GM19395 (cell line): ENCODE data around the gene NEMF.
A peak's percentile ranks its signal among the peaks of the same experiment; 100 is the strongest.
"Not testable (repeated sequence)": the region's sequence is repeated elsewhere in the genome, so short reads cannot be mapped to it uniquely, and the experiment has no call there.

Experiments used
- ATAC-seq: cut with Tn5 transposase; IDR thresholded peaks from one replicate; pipeline ENCODE4 v1.9.1; 2021; ENCODE audit warnings: mild to moderate bottlenecking, moderate library complexity; ENCODE audit not compliant: unreplicated experiment

Gene NEMF

DNA sequence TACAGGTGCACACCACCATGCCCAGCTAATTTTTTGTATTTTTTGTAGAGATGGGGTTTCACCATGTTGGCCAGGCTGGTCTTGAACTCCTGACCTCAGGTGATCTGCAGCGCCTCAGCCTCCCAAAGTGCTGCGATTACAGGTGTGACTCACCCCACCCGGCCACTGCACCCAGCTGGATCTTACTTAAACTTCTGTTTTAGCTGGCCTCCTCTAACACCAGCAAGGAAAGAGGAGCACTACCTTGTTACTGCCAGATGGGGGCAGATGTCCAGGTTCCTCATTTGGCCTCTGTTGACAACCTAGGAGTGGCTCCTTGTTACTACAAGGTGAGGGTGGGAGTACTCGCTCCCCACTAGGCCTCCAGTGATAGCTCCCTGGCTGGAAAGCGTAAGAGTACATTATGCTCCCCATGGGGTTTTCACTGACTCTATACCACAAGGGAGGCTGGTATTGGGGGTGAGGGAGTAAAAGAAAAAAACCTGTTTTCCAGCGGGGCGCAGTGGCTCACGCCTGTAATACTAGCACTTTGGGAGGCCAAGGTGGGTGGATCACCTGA lies 27.1 kb upstream of the NEMF start:
- peak; percentile 81 for ATAC-seq

DNA sequence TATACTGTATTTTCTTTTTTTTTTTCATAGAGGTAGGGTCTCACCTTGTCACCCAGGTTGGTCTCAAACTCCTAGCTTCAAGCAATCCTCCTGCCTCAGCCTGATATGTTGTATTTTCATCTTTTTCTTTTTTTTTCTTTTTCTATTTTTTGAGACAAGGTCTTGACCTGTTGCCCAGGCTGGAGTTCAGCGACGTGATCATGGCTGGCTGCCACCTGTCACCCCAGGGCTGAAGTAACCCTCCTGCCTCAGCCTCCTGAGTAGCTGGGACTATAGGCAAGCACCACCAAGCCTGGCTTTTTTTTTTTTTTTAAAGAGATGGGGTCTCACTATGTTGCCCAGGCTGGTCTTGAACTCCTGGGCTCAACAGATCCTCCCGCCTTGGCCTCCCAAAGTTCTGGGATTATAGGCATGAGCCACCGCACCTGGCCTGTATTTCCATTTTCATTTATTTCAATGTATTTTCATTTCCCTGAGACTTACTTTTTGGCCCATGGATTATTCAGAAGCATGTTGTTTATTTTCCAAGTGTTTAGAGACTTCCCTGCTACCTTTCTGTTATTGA lies 24.1 kb upstream of the NEMF start:
- no peak for ATAC-seq

DNA sequence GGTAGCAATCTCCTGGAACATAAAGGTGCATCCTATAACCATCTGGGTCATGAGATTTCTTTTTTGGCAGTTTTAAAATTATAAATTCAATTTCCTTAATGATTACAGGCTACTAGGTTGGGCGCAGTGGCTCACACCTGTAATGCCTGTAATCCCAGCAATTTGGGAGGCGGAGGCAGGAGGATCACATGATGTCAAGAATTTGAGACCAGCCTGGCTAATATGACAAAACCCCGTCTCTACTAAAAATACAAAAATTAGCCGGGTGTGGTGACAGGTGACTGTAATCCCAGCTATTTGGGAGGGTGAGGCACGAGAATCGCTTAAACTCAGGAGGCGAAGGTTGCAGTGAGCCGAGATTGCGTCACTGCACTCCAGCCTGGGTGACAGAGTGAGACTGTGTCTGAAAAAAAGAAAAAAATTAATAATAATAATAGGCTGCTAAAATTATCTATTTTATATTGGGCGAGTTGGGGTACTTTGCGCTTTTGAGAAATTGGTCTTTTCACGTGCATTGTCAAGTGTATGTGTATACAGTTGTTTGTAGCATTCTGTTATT lies 23.1 kb upstream of the NEMF start:
- no peak for ATAC-seq

DNA sequence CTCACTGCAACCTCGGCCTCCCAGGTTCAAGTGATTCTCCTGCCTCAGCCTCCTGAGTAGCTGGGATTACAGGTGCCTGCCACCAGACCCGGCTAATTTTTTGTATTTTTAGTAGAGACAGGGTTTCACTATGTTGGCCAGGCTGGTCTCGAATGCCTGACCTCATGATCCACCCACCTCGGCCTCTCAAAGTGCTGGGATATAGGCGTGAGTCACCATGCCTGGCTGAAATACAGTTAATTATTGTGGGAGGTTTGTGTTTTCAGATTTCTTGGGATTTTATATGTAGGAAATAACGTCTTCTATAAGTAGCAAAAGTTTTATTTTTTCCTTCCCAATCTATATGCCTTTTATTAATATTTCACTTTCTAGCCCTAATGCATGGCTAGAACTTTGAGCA lies 21.0 kb upstream of the NEMF start:
- not testable (repeated sequence) for ATAC-seq

DNA sequence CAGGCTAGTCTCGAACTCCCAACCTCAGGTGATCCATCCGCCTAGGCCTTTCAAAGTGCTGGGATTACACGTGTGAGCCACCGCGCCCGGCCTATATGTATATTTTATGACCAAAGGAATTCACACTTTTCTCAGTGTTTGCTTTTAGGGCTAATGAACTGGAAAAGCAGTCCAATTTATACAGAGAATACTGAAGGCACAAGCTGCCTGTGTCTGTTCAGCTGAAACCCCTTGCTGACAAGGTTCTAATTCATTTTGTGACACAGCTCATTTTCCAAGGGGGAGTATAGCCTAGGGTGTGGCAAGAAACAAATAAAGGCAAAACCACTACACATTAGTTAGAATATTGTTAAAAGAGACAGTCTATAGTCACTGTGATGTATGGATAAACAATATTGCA lies 18.3 kb upstream of the NEMF start:
- no peak for ATAC-seq

DNA sequence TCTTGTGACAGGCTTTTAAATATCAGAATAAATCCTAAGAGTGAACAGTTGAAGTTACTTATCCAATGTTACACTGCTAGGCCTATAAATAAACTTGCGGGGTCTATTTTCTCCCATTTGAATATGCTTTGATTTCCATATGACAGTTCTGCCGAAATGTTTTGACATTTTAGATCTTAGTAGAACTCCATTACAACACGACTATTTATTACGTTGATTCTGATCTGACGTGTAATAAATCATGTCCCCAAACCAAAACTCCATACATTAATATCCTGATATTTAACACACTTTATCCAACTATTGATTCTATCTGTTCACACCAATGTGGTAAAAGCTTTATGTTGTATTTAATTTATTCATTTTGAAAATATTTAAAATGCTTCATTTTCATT lies 16.1 kb upstream of the NEMF start:
- no peak for ATAC-seq

DNA sequence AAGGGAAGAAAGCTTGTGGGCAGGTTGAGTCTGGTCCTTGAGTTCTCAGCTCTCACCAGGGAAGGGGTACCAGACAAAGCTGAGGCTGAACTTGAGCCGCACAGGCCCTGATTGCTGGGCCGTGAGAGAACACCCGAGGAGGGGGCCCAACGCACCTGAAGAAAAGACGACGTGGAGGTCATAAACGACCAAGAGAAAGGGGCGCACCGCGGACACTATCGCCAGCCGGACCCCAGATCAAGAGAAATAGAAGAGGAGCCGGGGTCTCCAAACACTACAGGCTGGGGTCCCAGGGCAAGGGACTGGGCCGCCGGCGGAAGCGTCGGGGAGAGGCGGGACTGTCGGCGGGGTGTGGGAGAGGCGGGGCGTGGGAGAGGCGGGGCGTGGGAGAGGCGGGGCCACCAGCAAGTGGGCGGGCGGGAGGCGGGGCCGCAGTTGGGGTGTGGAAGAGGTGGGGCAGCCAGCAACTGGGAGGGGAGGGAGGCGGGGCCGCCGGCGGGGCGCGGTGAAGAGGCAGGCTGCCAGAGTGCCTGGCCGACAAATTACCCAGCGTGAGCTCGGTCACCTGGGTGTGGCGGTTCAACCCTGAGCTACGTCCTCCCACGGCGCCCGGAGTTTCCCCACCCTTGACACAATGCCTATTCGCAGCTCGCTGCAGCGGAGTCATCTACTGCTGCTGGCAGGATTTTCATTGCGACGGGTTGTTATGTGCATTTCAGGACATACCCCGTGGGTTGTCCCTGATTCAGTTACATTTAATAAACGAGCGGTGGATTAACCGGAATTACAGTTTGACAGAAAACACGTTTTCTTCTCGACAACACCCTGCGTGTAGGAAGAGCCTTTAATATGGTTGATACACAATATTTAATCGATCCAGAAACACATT lies 15.5 kb upstream of the NEMF start:
- peak; percentile 83 for ATAC-seq

DNA sequence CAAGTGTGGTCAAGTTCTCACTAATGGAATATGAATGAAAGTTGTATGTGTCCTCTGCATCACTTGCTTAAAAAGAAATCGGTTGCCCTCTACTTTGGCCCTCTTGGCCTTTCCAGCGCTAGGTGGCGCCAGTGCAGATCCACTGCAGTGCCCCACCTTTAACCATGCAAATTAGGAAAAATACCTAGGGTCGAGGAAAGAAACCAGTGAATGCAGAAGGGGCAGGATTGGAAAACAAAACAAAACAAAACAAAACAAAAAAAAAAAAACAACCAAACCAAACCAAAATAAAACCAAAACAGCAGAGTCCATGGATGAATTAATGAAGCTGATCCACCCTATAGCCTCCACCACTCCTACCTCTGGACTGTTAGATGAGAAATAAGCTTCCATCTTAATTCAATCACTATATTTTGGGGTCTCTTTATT lies 12.9 kb upstream of the NEMF start:
- no peak for ATAC-seq

DNA sequence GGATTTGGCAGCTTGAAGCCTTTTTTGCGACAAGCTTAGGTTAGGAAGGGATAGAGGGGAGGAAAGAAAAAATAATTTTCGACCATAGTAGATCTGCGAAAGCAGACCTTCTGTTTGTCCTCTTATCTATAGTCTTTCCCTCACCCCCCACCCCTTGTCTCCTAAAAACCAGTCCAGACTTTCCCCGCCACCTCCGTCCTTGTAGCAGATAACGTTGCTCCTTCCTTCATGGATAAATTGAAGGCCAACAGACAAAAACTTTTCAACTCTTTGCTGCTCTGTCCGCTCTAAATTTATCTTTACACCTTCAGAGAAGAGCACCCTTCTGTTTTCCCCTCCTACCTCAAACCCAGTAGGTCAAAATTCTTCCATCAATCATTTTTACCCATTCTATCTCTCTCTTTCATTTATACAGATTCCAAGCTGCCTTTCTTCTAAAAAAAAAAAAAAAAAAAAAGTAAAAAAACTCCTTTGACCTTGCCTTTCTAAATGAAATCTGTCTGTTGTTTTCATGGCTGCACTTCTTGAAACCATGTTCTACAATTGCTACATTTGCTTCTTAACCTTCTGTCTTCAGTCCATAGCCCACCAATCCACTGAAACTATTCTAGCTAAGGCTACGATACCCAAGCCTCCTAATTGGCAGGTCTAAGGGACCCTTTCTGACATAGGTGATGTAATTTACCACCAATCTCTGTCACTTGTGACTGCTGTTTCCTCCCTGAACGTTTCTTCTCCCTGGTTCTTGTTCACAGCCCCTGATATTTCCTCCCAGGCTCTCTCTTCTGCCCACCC lies 11.1 kb upstream of the NEMF start:
- no peak for ATAC-seq

DNA sequence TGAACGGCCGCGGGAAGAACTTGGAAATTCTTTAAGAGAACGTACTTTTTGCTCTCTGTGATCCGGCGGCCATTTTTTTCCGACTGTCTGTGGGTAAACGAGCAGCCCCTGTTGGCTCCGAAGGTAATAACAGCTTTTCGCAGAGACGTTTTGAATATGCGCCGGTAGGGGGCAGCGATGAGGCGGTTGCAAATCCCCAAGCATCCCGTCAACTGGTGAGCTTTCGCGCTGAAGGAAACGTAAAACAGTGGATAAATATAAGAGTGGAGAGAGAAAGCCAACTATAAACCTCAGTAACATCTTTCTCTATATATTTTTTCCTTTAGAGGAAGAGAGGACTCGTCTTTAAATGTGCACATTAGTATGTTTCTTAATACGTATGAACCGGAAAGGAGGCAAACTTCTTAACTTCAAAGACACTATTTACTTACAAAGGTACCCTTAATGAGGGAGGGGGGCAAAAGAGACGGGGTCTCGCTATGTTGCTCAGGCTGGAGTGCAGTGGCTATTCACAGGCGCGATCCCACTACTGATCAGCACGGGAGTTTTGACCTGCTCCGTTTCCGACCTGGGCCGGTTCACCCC lies 9.6 kb upstream of the NEMF start:
- ATAC-seq = peak; percentile 25

DNA sequence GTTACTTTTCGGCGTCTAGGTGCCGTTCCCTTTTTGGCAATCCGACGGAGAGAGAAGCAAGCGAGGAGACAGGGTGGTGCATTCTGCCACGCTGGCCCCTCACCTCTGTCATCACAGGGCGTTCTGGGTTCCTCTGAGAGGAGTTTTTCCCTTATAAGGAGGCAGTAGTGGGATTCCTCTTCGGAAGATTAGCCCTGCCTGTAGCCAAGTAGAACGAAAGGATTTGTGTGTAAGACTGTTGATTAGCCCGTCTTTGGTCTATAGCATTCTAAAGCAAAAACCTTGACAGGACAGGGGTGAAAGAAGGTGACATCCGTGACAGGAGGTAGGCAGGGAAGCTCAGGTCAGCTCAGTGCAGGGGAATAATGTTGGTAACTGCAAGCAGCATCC lies 9.1 kb upstream of the NEMF start:
- peak; percentile 14 for ATAC-seq

DNA sequence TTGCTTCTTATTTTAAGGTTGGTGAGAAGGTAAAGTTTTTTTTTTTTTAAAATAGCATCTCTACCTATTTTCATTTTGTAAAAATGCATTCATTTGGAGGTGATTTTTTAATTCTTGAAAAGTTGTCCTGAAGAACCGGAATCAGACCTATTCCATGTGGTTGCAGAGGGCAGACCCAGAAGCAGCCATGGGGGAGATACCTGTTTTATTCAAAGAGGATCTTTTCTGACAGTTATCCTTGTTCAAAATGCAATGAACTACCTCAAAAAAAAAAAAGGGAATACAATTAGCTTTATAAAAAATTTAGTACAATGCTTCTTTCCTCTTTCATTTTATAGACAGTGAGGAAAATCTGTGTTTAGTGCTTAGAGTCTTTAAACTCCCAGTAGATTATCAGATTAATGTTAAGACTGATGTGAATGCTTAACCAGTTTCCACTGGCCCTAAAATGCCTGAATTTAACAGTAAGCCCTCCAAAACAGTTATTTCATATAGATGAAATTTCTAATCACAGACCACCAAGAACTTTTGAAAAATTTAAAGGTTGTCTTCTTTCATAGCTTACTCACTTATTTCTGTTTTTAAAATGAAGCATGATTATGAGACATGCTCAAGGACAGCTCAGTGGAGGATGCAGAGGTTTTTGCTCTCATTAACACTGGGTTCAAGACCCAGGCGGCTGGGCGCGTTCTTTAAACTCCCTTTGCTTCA lies 8.6 kb upstream of the NEMF start:
- ATAC-seq = no peak

DNA sequence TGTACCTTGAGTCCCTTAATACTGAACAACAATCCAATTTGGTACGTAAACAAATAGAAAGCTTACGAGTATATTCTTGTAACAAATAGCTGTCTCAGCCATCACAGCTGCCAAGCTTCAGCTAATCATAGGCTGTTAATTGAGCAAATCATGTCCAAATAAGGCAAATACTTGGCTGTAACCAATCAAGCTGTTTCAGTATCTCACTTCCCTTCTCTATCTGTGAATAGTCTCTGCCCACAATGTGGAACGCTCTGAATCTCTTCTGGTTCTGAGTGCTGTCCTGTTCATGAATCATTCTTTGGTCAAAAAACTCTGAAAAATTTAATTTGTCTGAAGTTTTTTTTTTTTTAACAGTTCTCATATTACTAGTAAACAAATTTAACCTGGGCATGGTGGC lies 5.8 kb upstream of the NEMF start:
- ATAC-seq = no peak

DNA sequence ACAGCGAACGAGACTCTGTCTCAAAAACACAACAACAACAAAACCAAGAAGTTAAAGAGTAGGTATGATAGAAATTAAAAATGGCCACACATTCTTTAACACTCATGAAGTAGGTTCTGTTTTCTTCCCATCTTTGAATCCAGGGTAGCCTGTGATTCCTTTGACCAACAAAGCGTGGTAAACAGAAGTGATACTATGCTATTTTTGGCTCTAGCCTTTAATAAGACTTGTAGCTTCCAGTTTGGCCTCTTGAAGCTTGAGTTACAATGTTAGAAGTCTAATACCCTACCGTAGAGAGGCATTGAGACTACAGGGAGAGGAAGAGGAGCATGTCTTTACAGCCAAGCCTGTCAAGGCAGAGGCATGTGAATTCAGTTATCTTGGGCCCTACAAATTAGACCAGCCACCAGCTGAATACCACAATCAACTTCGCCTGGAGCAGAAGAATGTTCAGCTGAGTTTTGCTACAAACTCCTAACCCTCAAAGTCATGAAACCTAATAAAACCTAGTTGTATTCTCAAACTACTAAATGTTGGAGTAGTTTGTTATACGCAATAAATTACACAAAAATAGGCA lies 4.9 kb upstream of the NEMF start:
- ATAC-seq = no peak

DNA sequence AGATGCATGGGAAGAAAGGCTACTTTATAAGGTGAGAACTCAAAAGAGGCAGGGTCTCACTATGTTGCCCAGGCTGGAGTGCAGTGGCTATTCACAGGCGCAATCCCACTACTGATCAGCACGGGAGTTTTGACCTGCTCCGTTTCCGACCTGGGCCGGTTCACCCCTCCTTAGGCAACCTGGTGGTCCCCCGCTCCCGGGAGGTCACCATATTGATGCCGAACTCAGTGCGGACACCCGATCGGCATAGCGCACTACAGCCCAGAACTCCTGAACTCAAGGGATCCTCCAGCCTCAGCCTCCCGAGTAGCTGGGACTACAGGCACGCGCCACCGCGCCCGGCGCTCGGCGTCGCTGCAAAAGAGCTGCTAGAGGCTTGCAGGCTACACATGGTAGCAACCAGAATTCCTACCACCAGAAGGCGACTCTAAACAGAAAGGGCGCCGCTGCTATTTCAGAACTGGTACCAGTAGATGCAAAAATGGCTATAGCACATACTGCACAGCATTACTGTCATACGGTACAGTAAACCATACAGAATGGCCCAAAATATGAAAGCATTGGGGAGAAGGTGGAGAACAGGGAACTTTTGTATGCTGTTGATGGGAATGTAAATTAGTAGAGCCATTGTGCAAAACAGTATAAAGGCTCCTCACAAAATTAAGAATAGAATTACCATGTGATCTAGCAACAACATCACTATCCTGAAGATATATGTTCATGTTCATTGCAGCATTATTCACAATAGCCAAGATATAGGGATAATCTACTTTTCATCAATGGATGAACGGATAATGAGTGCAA lies 1.2 kb upstream of the NEMF start:
- peak; percentile 42 for ATAC-seq

DNA sequence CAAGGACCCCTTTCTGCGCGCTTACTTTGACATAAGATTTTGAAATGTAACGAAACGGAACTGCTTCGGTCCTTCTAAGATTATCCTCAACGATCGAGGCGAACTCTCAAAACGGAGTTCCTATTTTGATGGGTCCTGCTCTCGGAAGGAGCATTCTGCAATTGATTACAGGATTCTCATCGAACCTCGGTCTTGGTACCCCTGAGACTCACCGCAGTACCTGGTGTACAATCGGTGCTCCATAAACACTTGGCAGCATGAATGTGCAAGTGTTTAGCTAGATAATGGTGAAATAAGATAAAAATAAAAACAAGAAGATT lies 530 bp upstream of the NEMF start:
- ATAC-seq = peak; percentile 22

DNA sequence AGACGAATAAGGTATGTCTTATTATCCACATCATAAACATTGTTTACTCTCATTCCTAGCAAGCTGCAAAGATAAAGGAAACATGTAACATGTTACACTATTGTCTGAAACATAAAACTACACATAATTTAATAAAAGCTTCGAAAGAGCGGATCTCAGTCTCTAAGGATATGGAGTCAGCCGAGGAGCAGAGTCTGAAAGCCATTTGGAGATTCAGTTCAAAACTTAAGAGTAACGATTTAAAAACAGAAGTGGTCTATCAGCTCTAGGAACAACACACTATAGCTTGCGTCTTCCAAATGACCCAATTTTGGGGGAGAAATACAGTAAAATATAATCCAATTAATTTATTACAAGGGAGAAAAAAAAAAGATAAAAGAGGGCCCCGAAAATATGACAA lies 775 bp downstream of the NEMF start:
- ATAC-seq = no peak

DNA sequence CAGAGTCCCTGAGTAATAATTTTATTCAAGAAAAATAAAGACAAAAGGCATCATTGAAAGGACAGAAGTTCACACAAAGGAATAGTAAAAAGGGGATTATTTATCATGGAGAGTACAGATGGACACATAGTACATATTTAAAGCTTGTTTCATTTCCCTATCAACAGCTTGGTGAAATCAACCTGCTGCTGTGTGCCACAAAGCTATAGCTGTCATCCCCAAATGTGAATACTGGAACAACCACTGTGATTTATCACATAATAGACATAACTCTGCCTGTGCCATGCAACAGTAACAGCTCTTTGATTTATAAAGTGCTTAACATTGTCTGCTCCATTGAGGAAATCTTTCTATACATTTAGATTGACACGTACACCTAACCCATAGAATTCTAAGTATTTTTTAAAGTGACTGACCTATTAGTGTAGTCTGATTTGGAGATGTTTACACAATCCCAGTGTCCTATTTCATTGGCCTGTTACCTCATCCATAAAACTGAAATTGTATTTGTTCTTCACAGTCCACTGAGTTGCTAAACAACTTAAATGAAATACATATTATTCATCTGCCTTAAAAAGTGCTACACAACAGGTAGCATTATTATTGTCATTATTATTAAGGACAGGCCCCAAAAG lies 3.3 kb downstream of the NEMF start:
- ATAC-seq = no peak

DNA sequence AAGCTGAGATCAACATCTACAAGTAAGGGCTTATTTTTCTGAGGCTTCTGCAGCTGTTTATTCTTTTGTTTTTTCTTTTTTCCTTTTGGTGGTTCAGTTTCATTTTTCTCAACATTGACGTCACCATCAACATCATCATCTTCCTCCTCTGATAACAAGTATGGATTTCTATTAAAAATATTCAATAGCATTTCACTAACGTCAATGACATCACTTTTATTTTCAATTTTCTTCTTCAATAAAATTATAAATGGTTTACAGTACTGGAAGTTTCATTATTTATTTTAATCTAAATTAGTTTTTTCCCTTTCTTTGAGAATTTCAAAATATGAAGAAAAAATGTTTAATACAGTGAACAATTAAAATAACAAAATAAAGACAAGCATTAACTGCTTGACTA lies 23.9 kb downstream of the NEMF start:
- no peak for ATAC-seq
